Measurements from ENCODE around the gene RABGAP1.

RABGAP1 gene

GRCh38 chr9:123081824-123082223 lies 141.0 kb downstream of the RABGAP1 start:
- peaks cover 22 to 49% of the 10 kb centered on the region in 2 donors for H3K36me3 ChIP-seq (ENCODE audit: control insufficient read depth in 2 of 2, insufficient read depth in 2 of 2, low read length in 2 of 2)
- no peak overlapping the region for H3K4me3 ChIP-seq (ENCODE audit: low read length in 2 of 2)
- no peak overlapping the region for H3K9ac ChIP-seq (ENCODE audit: low read length in 2 of 2)
- H3K27me3 ChIP-seq (ENCODE audit: control insufficient read depth in 1 of 2, insufficient read depth in 2 of 2, low read length in 2 of 2): no peaks in the 10 kb centered on the region
- H3K9me3 ChIP-seq (ENCODE audit: control insufficient read depth in 2 of 2, low read length in 2 of 2): no peaks in the 10 kb centered on the region
- H3K4me1 ChIP-seq (ENCODE audit: control insufficient read depth, insufficient read depth, low read length): no peaks in the 10 kb centered on the region
- H3K27ac ChIP-seq (ENCODE audit: low read length): no peak overlapping the region

- H3K36me3 ChIP-seq (ENCODE audit: control insufficient read depth in 2 of 2, insufficient read depth in 2 of 2, low read length in 2 of 2): peaks cover 24 to 48% of the 10 kb centered on the region in 2 donors
- no peak overlapping the region for H3K9ac ChIP-seq (ENCODE audit: low read length in 2 of 2)
- no peaks in the 10 kb centered on the region for H3K27me3 ChIP-seq (ENCODE audit: control insufficient read depth in 1 of 2, insufficient read depth in 2 of 2, low read length in 2 of 2)
- no peaks in the 10 kb centered on the region for H3K4me1 ChIP-seq (ENCODE audit: control insufficient read depth, insufficient read depth, low read length)
- no peaks in the 10 kb centered on the region for H3K9me3 ChIP-seq (ENCODE audit: control insufficient read depth in 2 of 2, low read length in 2 of 2)
- no peak overlapping the region for H3K4me3 ChIP-seq (ENCODE audit: low read length in 2 of 2)
- H3K27ac ChIP-seq (ENCODE audit: low read length): no peak overlapping the region
Observed at GRCh38 chr9:123083680-123084079, 142.9 kb downstream of the RABGAP1 start.

- no peaks in the 10 kb centered on the region for H3K4me1 ChIP-seq (ENCODE audit: control insufficient read depth, insufficient read depth, low read length)
- H3K36me3 ChIP-seq (ENCODE audit: control insufficient read depth in 2 of 2, insufficient read depth in 2 of 2, low read length in 2 of 2): peaks cover 29 to 48% of the 10 kb centered on the region in 2 donors
- no peak overlapping the region for H3K4me3 ChIP-seq (ENCODE audit: low read length in 2 of 2)
- H3K9ac ChIP-seq (ENCODE audit: low read length in 2 of 2): no peak overlapping the region
- no peak overlapping the region for H3K27ac ChIP-seq (ENCODE audit: low read length)
- no peaks in the 10 kb centered on the region for H3K9me3 ChIP-seq (ENCODE audit: control insufficient read depth in 2 of 2, low read length in 2 of 2)
- H3K27me3 ChIP-seq (ENCODE audit: control insufficient read depth in 1 of 2, insufficient read depth in 2 of 2, low read length in 2 of 2): no peaks in the 10 kb centered on the region
Observed at GRCh38 chr9:123084256-123084655, 143.4 kb downstream of the RABGAP1 start.

GRCh38 chr9:123085916-123086315 lies 145.1 kb downstream of the RABGAP1 start:
- no peak overlapping the region for H3K27ac ChIP-seq (ENCODE audit: low read length)
- H3K4me3 ChIP-seq (ENCODE audit: low read length in 2 of 2): no peak overlapping the region
- no peaks in the 10 kb centered on the region for H3K4me1 ChIP-seq (ENCODE audit: control insufficient read depth, insufficient read depth, low read length)
- no peaks in the 10 kb centered on the region for H3K27me3 ChIP-seq (ENCODE audit: control insufficient read depth in 1 of 2, insufficient read depth in 2 of 2, low read length in 2 of 2)
- H3K9me3 ChIP-seq (ENCODE audit: control insufficient read depth in 2 of 2, low read length in 2 of 2): no peaks in the 10 kb centered on the region
- peaks cover 36 to 52% of the 10 kb centered on the region in 2 donors for H3K36me3 ChIP-seq (ENCODE audit: control insufficient read depth in 2 of 2, insufficient read depth in 2 of 2, low read length in 2 of 2)
- no peak overlapping the region for H3K9ac ChIP-seq (ENCODE audit: low read length in 2 of 2)

- Histone ChIP-seq H3K9ac (ENCODE audit: low read length in 2 of 2) (no peak overlapping the region), H3K27ac (ENCODE audit: low read length) (no peak overlapping the region), H3K4me3 (ENCODE audit: low read length in 2 of 2) (no peak overlapping the region), H3K27me3 (ENCODE audit: control insufficient read depth in 1 of 2, insufficient read depth in 2 of 2, low read length in 2 of 2) (no peaks in the 10 kb centered on the region), H3K9me3 (ENCODE audit: control insufficient read depth in 2 of 2, low read length in 2 of 2) (no peaks in the 10 kb centered on the region), H3K36me3 (ENCODE audit: control insufficient read depth in 2 of 2, insufficient read depth in 2 of 2, low read length in 2 of 2) (peaks cover 51 to 61% of the 10 kb centered on the region in 2 donors), H3K4me1 (ENCODE audit: control insufficient read depth, insufficient read depth, low read length) (no peaks in the 10 kb centered on the region)
Observed at GRCh38 chr9:123087359-123087888, 146.6 kb downstream of the RABGAP1 start.

- Histone ChIP-seq H3K36me3 (ENCODE audit: control insufficient read depth in 2 of 2, insufficient read depth in 2 of 2, low read length in 2 of 2) (peaks cover 62 to 69% of the 10 kb centered on the region in 2 donors), H3K9me3 (ENCODE audit: control insufficient read depth in 2 of 2, low read length in 2 of 2) (no peaks in the 10 kb centered on the region), H3K9ac (ENCODE audit: low read length in 2 of 2) (no peak overlapping the region), H3K27ac (ENCODE audit: low read length) (no peak overlapping the region), H3K4me3 (ENCODE audit: low read length in 2 of 2) (no peak overlapping the region), H3K4me1 (ENCODE audit: control insufficient read depth, insufficient read depth, low read length) (no peaks in the 10 kb centered on the region), H3K27me3 (ENCODE audit: control insufficient read depth in 1 of 2, insufficient read depth in 2 of 2, low read length in 2 of 2) (no peaks in the 10 kb centered on the region)
Observed at GRCh38 chr9:123089040-123089439, 148.2 kb downstream of the RABGAP1 start.

DNA sequence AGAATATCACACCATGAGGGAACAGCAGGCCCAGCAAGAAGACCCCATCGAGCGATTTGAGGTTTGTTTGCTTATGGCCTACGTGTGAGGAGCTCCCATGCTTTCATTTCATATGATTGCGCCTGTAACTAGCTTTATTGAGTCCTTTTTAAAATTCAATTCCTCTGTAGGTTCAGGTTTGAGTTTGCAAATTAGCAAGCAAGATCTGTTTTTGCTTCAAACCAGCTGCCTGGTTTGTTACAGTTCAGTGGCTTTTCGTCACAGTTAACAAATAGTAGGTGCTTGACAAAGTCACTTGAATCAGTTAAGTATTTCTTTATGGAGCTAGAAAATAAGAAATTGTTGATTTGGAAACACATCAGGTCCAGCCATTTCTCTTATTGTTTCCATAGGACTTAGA lies 149.0 kb downstream of the RABGAP1 start:
- Histone ChIP-seq H3K27me3 (ENCODE audit: control insufficient read depth in 1 of 2, insufficient read depth in 2 of 2, low read length in 2 of 2) (no peaks in the 10 kb centered on the region), H3K27ac (ENCODE audit: low read length) (no peak overlapping the region), H3K36me3 (ENCODE audit: control insufficient read depth in 2 of 2, insufficient read depth in 2 of 2, low read length in 2 of 2) (peaks cover 57 to 62% of the 10 kb centered on the region in 2 donors), H3K9ac (ENCODE audit: low read length in 2 of 2) (no peak overlapping the region), H3K9me3 (ENCODE audit: control insufficient read depth in 2 of 2, low read length in 2 of 2) (no peaks in the 10 kb centered on the region), H3K4me1 (ENCODE audit: control insufficient read depth, insufficient read depth, low read length) (no peaks in the 10 kb centered on the region), H3K4me3 (ENCODE audit: low read length in 2 of 2) (no peak overlapping the region)

GRCh38 chr9:123090198-123090896 lies 149.5 kb downstream of the RABGAP1 start:
- Histone ChIP-seq H3K9me3 (ENCODE audit: control insufficient read depth in 2 of 2, low read length in 2 of 2) (no peaks in the 10 kb centered on the region), H3K4me3 (ENCODE audit: low read length in 2 of 2) (no peak overlapping the region), H3K27me3 (ENCODE audit: control insufficient read depth in 1 of 2, insufficient read depth in 2 of 2, low read length in 2 of 2) (no peaks in the 10 kb centered on the region), H3K9ac (ENCODE audit: low read length in 2 of 2) (no peak overlapping the region), H3K36me3 (ENCODE audit: control insufficient read depth in 2 of 2, insufficient read depth in 2 of 2, low read length in 2 of 2) (peaks cover 55 to 61% of the 10 kb centered on the region in 2 donors), H3K27ac (ENCODE audit: low read length) (no peak overlapping the region), H3K4me1 (ENCODE audit: control insufficient read depth, insufficient read depth, low read length) (no peaks in the 10 kb centered on the region)

GRCh38 chr9:123090956-123091355 lies 150.1 kb downstream of the RABGAP1 start:
- Histone ChIP-seq H3K36me3 (ENCODE audit: control insufficient read depth in 2 of 2, insufficient read depth in 2 of 2, low read length in 2 of 2) (peaks cover 58 to 62% of the 10 kb centered on the region in 2 donors), H3K9ac (ENCODE audit: low read length in 2 of 2) (no peak overlapping the region), H3K27me3 (ENCODE audit: control insufficient read depth in 1 of 2, insufficient read depth in 2 of 2, low read length in 2 of 2) (no peaks in the 10 kb centered on the region), H3K27ac (ENCODE audit: low read length) (no peak overlapping the region), H3K9me3 (ENCODE audit: control insufficient read depth in 2 of 2, low read length in 2 of 2) (no peaks in the 10 kb centered on the region), H3K4me1 (ENCODE audit: control insufficient read depth, insufficient read depth, low read length) (no peaks in the 10 kb centered on the region), H3K4me3 (ENCODE audit: low read length in 2 of 2) (no peak overlapping the region)

DNA sequence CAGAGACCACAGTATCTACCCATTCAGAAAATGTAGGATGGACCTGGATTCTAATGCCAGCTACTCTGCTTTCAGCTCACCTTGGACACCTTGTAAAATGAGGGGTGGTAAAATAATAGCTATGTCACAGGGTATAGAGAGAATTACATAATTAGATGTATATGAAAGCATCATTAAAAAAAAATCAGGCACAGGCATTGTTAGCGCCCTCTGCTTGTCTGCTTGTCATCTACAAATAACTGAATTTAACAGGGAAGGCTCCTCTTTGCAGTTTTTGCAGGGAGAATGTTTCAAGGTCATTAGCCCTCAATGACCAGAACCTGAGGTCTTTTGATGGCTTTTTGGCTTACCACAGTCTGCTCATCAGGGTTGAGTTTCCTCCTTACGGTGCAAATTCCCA lies 150.6 kb downstream of the RABGAP1 start:
- Histone ChIP-seq H3K9me3 (ENCODE audit: control insufficient read depth in 2 of 2, low read length in 2 of 2) (no peaks in the 10 kb centered on the region), H3K9ac (ENCODE audit: low read length in 2 of 2) (no peak overlapping the region), H3K27ac (ENCODE audit: low read length) (no peak overlapping the region), H3K4me3 (ENCODE audit: low read length in 2 of 2) (no peak overlapping the region), H3K27me3 (ENCODE audit: control insufficient read depth in 1 of 2, insufficient read depth in 2 of 2, low read length in 2 of 2) (no peaks in the 10 kb centered on the region), H3K4me1 (ENCODE audit: control insufficient read depth, insufficient read depth, low read length) (no peaks in the 10 kb centered on the region), H3K36me3 (ENCODE audit: control insufficient read depth in 2 of 2, insufficient read depth in 2 of 2, low read length in 2 of 2) (peaks cover 59 to 63% of the 10 kb centered on the region in 2 donors)

DNA sequence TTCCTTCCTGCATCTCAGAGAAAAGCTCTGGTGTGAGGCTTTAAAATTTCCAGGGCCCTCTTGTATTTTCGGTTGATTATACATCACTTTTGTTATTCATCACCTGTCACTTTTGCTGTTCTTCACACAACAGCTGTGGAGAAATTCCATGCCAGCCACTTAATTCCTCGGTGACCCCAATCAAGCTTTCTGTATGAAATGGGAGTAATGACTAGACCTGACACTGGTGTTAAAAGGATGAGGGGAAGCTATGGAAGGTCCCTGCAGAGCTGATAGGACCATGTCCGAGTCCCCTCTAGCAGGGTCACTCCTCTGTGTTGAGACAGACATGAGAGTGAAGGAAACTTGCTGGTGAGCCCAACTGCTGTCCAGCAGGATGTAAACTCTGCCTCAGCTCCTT lies 152.3 kb downstream of the RABGAP1 start:
- H3K9ac ChIP-seq (ENCODE audit: low read length in 2 of 2): no peak overlapping the region
- no peaks in the 10 kb centered on the region for H3K4me1 ChIP-seq (ENCODE audit: control insufficient read depth, insufficient read depth, low read length)
- no peaks in the 10 kb centered on the region for H3K27me3 ChIP-seq (ENCODE audit: control insufficient read depth in 1 of 2, insufficient read depth in 2 of 2, low read length in 2 of 2)
- H3K4me3 ChIP-seq (ENCODE audit: low read length in 2 of 2): no peak overlapping the region
- H3K27ac ChIP-seq (ENCODE audit: low read length): no peak overlapping the region
- peaks cover 64 to 70% of the 10 kb centered on the region in 2 donors for H3K36me3 ChIP-seq (ENCODE audit: control insufficient read depth in 2 of 2, insufficient read depth in 2 of 2, low read length in 2 of 2)
- no peaks in the 10 kb centered on the region for H3K9me3 ChIP-seq (ENCODE audit: control insufficient read depth in 2 of 2, low read length in 2 of 2)

Measured in stomach smooth muscle (tissue), 2 donors.